HG03095 (cell line): Measurements from ENCODE around the gene TRMT10B.
A peak's percentile ranks its signal among the peaks of the same experiment; 100 is the strongest.
"Not testable (repeated sequence)": the region's sequence is repeated elsewhere in the genome, so short reads cannot be mapped to it uniquely, and the experiment has no call there.

Source experiments
- ATAC-seq: cut with Tn5 transposase; IDR thresholded peaks from one replicate; pipeline ENCODE4 v1.9.1; 2021; ENCODE audit warnings: moderate library complexity; ENCODE audit not compliant: unreplicated experiment

TRMT10B gene

DNA sequence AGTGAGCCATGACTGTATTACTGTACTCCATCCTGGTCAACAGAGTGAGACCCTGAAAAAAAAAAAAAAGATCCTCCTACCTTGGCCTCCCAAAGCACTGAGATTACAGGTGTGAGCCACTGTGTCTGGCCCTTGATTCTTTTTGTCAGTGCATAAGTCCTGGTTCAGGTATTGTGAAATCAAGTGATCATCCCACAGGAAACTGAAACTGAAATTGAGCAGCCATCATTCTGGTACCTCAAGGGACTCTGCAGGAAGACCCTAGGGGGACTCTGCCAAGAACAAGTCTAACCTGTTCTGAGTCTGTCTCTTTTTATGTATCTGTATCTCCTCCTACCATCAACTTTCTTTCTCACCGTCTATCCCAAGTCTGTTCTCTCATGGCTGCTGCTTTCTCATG lies 45.1 kb downstream of the TRMT10B start:
- no peak for ATAC-seq

DNA sequence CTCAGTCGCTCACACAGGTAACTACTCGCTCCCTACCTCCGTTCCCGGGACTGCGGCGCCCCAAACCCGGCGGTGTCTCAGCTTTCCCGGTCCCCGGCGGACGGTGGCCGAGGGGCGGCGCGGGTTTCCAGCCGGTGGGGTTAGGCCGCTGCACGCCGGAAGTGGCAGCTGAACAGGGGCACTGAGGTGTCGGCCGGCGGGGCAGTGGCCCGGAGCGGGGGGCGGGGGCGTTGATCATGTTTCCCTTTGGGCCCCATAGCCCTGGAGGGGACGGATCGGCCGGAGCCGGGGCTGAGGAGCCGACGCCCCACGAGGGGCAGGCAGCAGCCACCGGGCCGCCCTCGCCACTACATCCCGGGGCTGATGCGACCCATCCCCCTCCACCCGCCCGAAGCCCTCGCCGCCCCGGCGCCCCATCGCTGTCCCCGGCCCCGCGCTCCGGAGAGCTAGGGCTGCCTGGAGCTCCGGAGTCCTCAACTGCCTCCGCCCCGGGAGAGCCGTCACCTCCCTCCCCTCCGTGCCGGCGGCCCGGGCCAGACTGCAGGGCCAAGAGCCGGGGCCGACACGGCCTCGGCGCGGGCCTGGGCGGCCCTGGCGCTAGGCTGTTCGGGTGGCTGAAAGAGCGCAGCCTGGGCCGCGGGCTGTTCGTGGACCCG lies 47.2 kb downstream of the TRMT10B start, which contains the start of gene DCAF10:
Gene DCAF10, plus strand, starts transcription at position 167 of the 656 bp plus-strand sequence. Its CDS starts 70 bp downstream, at position 237.
- ATAC-seq: peak; percentile 62

DNA sequence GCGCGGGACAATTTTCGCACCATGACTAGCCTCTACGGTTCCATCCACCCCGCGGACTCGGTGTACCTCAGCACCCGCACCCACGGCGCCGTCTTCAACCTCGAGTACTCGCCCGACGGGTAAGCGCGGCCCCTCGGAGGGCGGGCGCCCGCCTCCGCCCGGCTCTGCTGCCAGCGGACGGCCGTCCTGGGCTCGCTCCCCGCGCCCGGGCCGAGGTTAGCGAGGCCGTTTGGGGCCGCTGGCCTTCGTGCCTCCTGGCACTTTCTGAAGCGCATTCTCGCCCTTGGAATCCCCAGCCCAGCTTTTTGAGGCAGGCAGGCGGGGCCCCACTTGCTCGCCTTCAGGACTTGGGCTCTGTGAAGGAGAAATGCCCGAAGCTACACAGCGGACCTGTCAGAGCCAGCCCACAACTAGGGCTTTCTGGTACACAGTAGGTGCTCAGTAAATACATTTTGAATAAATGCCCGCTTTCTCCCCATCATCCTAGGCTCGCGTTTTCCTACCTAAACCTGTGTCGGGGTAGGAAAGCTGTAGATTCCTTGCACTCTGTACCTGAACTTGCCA lies 47.8 kb downstream of the TRMT10B start:
- peak; percentile 41 for ATAC-seq

DNA sequence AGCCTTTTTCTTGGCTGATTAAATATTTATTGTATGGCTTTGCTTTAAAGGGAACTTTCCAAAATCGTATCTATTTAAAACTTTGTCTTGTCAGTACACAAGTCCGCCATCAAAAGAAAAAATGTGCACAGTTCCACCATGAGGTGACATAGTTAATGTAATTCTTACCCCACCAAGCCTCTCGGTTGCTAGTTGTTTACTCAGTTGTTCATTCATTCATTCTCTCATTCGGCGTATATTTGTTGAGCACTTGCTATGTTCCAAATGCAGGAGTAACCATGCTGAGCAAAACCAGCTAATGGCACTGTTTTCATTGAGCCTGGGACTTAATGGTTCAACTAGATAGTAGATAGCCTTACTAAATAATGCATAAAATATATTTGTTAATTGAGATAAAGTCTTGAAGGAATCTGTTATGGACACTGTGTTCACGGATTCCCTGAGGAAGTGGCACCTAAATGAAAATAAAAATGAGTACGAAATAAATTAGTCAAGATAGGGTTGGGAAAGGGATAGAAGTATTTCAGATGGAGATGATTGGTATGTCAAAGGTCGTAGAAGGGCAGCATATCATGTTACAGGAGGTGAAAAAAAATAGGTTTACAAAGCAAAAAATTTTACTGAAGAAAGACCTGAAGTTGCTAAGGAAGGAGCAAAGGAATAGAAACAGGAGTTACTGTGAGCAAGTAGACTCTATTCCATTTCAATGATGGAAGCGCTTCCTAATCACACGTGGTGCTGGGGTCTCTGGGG lies 48.5 kb downstream of the TRMT10B start:
- ATAC-seq: no peak

DNA sequence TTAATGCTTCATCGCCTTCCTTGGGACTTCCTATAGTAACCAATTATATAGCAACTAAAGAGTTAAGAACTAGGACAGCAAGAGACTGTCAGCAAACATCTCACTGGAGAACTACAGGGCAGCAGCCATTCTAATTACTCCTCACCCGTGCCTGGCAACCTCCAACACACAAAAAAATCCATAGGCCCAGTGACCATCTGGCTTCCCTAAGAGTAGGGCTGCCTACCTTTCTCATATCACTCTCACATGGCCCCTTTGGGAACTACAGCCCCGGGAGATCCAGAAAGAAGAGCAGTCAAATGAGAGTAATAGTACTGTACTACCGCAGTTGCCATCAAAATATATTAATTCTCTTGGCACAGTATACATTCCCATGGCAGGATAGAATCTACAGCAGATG lies 52.7 kb downstream of the TRMT10B start:
- ATAC-seq: no peak

DNA sequence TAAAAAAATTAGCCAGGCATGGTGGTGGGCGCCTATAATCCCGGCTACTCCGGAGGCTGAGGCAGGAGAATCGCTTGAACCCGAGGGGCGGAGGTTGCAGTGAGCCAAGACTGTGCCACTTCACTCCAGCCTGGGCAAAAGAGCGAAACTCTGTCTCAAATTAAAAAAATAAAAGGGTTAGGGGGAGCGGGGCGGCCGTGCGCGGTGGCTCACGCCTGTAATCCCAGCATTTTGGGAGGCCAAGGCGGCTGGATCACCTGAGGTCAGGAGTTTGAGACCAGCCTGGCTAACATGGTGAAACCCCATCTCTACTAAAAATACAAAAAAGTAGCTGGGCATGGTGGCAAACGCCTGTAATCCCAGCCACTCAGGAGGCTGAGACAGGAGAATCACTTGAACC lies 56.1 kb downstream of the TRMT10B start:
- not testable (repeated sequence) for ATAC-seq

DNA sequence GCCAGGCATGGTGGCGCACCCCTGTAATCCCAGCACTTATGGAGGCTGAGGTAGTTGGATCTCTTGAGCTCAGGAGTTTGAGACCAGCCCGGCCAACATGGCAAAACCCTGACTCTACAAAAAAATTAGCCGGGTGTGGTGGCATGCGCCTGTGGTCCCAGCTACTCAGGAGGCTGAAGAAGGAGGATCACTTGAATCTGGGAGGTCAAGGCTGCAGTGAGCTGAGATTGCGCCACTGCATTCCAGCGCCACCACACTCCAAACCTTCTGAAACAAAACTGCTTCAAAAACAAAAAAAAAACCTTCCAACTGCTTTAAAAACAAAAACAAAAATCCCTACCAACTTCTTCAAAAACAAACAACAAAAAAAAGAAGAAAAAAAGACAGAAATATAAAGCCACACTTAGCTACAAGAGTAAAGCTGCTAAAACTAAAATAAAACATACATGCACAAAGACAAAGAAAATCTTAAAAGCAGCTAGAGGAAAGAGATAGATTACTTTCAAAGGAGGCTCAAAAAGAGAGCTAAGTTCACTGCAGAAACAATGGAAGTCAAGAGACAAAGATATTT lies 58.4 kb downstream of the TRMT10B start:
- ATAC-seq: no peak

DNA sequence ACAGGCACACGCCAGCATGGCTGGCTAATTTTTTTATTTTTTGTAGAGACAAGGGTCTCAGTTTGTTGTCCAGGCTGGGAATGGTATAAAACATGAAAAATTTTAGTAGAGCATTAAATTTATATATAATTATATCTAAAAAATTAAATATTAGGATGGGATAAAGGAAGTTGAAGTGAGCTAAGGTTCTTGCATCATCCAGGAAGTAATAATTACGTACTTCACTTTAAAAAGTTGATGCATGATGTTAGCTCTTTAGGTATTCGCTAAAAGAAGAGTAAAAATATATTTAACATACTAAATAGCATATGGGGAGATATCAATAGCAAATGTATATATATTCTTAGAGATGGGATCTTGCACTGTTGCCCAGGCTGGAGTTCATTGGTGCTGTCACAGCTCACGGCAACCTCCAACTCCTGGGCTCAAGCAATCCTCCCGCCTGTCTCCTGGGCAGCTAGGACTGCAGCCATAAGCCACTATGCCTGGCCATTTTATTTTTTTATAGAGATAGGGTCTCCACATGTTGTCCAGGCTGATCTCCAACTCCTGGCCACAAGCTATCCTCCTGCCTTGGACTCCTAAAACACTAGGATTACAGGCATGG lies 59.3 kb downstream of the TRMT10B start:
- ATAC-seq: no peak

DNA sequence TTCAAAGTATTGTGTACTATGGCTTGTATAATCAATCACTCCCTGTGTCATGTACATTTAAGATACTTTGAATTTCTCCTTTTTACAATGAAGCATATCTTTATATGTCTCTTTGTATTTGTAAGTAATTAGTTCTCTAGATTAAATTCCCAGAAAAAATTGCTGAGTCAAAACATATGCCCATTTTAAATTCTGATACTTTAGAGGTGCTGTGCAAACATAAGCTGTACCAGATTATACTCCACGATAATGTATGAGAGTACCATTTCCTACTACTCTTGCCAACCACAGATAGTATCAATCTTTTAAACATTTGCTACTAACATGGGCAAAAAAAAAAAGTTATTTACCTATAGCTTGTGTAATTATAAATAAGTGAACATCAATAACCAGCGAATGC lies 65.2 kb downstream of the TRMT10B start:
- ATAC-seq: no peak

DNA sequence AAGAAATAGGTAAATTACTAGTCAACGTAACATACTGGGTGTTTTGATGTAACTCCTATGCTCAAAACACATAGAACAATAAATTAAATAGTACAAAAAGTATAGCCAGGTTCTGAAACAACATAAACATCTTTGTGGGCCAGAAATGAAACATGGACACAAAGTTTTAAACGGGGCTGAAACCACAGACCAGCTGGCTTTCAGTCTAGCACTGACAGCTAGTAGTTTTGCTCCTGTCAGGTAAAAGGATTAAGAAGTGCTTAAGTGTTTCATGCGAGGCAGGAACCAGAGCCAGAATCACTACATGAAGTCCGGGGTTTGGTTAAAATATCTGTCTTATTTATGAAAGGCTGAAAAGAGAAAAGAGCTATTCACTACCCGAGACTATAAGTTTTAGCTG lies 66.5 kb downstream of the TRMT10B start:
- ATAC-seq: no peak

DNA sequence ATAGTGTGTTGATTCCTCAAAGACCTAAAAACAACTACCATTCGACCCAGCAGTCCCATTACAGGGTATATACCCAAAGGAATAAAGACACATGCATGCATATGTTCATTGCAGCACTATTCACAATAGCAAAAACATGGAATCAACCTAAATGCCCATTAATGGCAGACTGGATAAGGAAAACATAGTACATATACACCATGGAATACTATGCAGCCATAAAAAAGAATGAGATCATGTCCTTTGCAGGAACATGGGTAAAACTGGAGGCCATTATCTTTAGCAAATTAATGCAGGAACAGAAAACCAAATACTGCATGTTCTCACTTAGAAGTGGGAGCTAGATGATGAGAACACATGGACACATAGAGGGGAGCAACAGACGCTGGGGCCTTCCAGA lies 71.6 kb downstream of the TRMT10B start:
- not testable (repeated sequence) for ATAC-seq

DNA sequence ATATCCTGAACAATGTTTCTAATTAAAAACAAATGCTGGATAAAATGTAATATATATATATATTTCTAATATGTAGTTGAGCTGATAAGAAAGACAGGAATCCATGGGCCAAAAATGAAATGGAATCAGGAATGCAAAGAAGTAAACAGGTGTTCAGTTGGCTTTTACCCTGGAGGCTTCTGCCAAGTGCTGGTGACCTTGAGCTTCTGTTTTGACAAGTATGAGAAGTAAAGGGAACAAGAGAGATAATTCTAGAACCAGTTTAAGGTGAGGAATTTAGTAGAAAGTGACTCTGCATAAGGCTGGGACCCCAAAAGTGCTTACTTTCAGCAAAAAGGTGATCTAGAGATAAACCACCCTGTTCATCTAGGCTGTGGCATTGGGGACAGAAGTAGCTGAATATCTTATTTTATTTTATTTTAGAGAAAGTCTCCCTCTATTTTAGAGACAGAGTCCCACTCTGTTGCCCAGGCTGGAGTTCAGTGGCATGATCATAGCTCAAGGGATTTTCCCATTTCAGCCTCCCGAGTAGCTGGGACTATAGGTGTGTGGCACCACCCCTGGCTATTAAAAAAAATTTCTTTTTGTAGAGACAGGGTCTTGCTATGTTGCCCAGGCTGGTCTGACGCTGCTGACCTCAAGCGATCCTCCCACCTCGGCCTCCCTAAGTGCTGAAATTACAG lies 74.0 kb downstream of the TRMT10B start:
- no peak for ATAC-seq
